HG03432 (cell line): ENCODE results near the gene BZW2.

Experiments
- ATAC-seq: cut with Tn5 transposase; IDR thresholded peaks from one replicate; pipeline ENCODE4 v1.9.1; 2021; ENCODE audit warnings: mild to moderate bottlenecking, moderate library complexity; ENCODE audit not compliant: unreplicated experiment

The BZW2 gene

DNA sequence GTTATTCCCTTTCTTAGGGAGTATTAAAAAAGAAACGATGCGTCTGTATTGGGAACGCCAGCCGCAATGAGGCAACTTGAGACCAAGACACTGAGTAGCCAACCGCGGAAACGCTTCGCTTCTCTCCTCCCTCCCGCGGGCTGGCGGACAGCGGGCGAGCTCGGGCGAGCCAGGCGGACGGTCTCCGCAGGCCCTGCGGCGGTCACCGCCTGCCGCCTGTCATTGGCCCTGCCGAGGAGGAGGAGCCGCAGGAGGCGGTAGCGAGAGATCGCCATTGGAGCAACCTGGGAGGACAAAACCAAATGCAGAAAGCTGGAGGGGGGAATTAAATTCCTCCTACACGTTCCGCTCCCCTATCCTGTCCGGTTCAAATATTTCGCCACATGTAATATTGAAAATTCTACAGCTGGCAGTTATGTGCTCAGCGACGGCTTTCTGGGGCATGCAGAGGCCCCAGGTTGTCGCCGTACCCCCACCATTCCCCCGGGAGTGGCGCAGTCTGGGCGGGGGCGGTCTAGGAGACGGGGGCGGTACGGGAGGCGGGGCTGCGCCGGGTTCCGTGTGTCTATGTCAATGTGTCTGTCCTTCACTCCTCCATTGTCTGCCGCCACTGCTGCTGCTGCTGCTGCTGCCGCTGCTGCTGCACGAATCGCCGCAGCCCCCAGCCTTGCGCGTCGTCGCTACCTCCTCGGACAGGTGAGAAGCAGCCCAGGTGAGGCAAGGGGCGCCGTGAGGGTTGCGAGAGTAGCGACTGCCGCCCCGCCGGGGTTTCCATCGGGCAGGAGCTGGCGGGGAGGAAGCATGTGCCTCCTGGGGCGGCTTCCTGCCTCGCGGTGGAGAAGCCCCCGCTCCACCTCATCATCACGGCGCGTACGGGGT, at the start of gene BZW2, which contains the start of gene ANKMY2:
Gene BZW2 (plus strand): TSS at position 589 of the 879 bp plus-strand sequence. CDS start 19,263 bp downstream, outside the sequence.
Gene ANKMY2 (minus strand): TSS at position 162 of the 879 bp plus-strand sequence. CDS start 181 bp downstream, outside the sequence.
- ATAC-seq, result peak; percentile 98

DNA sequence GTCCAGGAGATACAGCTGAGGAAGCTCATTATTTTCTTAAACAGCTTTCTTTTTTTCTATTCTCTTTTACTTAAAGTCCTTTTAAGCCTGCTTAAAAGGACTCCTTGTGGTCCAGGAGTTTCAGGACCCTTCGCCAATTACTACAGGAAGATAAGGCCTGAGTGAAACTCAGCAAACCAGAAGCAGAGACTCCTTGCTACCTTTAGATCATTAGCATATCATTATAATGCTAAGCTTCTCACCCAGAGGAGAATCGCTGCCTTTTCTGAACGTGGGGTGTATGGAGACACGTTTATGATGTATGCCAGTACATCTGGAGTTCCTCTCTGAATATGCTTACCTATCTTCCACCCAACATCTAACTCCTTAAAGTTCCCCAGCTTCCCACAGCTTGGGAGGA, 48.0 kb upstream of the BZW2 start:
- no peak for ATAC-seq

- ATAC-seq, result no peak
These were observed 46.1 kb upstream of the BZW2 start for GRCh38 chr7:16599860-16600259.

- no peak for ATAC-seq
These were observed 42.3 kb upstream of the BZW2 start for GRCh38 chr7:16603633-16604032.

DNA sequence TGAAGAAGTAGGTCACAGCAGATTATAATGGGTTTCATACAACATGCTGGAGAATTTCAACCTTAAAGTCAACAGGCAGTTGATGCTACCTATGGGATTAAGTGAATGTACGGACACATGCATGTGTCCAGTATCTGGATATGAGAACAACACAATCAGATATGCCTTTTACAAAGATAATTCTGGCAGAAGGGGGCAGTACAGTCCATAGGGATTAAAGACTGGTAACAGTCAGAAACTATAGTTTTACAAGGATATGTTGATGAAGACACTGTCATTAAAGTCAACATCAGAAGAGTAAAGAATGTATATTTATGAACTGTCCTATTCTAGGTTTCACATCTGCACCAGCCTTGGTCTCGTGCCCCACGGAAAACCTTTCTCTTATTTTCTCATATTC, 41.9 kb upstream of the BZW2 start:
- ATAC-seq, result no peak

DNA sequence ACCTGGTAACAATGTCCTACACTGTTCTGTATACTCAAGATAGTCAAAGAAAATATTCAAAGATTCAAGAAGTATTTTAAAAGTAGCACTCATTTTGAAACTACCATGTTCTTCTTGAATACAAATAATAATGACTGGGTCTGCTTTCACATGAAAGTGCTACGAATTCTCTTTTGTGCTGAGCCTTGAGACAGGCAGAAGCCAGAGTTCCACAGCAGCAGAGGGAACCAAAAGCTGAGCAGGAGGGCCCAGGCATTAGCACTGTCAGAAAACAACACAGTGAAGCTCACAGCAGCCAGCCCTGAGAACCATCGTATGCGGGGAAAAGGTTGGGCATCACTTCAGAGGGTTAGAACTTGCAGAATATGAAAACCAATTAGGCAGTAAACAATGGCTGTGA, 39.3 kb upstream of the BZW2 start:
- ATAC-seq, result no peak

- peak; percentile 89 for ATAC-seq
These were observed 36.0 kb upstream of the BZW2 start for GRCh38 chr7:16609842-16610450.

DNA sequence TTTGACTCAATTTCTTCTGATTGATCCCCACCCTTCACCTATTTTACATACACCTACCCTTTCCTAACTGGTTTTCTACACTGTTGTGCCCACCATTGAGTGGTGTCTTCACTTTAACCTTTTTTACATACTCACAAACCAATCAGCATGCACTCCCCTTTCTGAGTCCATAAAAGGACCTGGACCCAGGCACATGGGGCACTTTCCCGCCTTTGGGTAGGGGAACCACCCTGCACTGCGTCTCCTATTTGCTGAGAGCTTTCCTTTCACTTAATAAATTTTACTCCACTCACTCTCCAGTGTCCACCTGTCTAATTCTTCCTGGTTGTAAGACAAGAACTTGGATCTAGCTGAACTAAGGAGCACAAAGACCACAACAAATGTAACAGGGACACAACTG, 34.3 kb upstream of the BZW2 start:
- no peak for ATAC-seq

DNA sequence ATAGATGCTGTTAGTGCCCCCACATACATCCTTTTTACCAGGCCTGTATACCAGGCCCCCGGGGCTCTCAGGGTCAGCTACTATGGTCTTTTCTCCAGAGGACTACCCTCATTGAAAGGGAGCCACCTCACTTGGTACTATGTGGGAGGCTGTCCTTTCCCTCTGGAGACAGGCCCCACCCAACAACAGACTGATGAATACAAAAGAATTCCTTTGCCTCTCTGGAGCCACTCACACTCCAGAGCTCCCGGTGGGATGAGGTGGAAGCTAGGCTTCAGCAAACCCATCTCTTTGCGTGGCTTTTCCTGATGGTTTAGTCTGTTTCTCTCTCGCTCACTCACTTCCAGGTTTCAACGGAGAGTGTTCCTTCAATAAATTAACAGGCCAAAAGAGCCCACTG, 30.8 kb upstream of the BZW2 start:
- no peak for ATAC-seq

GRCh38 chr7:16616122-16616521, 29.9 kb upstream of the BZW2 start:
- no peak for ATAC-seq

DNA sequence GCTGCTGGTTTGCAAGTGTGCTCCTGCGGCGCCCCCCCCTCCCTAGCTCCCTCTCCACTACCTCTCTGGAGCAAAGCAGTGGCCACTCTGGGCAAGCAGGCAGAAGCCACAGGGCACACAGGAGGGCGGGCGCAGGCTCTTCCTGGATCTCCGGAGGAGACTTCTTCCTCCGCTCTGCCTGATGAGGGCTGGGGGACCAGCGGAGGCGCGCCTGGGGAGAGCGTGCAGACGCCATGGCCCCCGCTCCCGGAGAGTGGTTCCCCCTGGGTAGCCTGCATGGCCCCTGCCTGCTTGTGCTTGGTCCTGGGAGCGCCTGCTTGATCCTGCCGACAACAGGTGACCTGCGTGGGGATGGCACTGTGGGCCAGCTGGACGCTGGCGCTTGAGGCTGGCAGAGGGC, 29.4 kb upstream of the BZW2 start:
- ATAC-seq, result no peak

- ATAC-seq, result peak; percentile 94
These were observed 26.0 kb upstream of the BZW2 start for GRCh38 chr7:16619979-16620408.

GRCh38 chr7:16626388-16626787, 19.6 kb upstream of the BZW2 start:
- ATAC-seq, result no peak

DNA sequence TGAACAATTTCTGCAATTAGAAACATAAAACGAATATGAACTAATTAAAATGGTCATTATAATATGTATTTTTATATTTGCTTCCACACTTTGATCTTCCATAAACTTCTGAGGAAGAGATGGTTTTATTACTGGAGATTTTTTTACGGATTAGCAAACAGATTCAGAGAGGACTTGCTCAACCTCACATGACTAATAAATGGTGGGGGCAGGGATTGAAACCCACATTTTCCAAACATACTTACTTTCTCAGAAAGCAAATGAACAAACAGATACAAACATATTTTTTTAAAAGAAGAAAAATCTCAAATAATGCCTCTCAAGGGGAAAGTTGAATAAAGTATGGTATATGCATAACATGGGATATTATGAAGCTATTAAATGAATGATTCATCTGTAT, 18.7 kb upstream of the BZW2 start:
- ATAC-seq, result no peak

DNA sequence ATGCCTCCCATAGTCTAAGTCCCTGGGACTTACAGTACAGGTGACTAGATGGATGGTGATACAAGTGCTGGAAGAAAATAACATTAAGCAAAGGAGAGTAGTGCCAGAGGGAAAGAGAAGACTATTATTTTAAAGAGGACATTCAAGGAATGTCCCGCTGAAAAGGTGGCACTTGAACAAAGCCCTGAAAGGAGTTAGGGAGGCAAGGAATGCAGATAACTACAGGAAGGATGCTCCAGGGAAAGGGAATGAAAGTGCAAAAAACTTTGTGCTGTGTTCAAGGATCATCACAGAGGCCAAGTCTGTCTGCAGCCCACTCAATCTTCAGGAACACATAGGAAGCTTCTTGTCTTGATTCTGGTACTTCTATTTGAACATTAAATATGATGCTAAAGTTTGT, 15.3 kb upstream of the BZW2 start:
- ATAC-seq, result no peak

GRCh38 chr7:16634271-16634738, 11.7 kb upstream of the BZW2 start:
- no peak for ATAC-seq

- no peak for ATAC-seq
These were observed 9.4 kb upstream of the BZW2 start for GRCh38 chr7:16636555-16637101.

- ATAC-seq, result no peak
These were observed 8.6 kb upstream of the BZW2 start for GRCh38 chr7:16637379-16637778.

DNA sequence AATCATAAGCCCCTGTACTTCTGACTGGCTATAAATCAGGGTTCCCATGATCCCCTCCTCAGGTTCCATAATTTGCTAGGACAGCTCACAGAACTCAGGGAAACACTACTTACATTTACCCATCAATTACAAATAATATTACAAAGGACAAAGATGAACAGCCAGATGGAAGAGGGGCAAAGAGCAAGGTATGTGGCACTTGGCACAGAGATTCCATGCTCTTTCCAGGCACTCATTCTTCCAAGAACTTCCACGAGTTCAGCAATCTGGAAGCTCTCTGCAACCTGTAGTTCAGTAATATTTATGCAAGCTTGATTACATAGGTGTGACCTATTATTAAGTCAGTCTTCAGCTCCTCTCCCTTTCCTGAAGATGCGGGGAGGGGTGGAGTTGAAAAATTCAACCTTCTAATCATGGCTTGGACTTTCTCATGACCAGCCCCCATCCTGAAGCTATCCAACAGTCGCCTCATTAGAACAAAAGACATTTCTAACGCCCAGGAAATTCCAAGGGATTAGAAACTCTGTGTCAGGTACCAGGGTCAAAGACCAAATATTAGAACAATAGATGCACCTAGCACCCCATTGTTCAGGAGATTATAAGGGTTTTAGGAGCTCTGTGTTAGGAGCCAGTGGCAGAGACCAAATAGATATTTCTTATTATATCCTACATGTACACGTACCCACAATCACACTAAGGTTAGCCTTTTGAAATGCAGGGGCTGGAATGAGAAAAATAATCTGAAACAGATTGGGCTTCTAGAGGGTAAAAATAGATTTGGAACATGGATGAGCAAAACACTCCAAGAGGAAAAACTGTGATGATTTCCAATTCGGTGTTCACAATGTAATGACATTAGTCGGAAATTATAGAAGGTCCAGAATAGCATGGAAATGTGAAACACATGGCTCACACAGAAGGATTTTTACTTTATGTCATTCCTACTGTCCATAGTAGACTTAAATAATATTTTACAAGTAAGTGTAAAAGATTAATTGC, 7.4 kb upstream of the BZW2 start:
- no peak for ATAC-seq

DNA sequence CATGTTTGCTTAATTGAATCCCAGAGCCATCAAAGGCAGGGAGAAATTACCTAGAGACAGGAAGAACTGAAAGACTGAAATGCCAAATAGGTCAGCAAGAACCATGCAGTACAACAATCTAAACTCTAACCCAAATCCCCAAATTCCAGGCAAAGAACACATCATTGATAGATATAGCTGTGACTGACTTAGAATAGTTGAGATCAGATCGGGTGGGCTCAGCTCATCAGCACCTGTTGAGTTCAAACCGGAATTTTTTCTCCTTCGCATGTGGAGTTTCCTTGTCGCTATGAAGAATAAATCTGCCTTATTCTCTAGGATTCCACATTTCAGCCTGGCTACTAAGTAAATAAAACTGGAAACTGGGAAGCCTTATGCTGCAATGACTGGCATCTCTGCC, 1.8 kb upstream of the BZW2 start:
- no peak for ATAC-seq
